Measurements from ENCODE around the gene AMDHD2.

The AMDHD2 gene

GRCh38 chr16:2520097-2520783, at the start of gene AMDHD2:
Gene AMDHD2, plus strand, starts transcription at chr16:2520371. Its CDS starts 88 bp downstream, at chr16:2520459.
- H3K9ac ChIP-seq (ENCODE audit: insufficient read length, low read depth), result peak within 1 kb of the TSS; percentile 91
- peaks cover 9% of the 10 kb centered on the region for H3K4me1 ChIP-seq (ENCODE audit: insufficient read depth, insufficient read length)
- no peaks in the 10 kb centered on the region for H3K9me3 ChIP-seq (ENCODE audit: insufficient read depth, low read length)
- H3K4me3 ChIP-seq (ENCODE audit: insufficient read length, low read depth), result peak within 1 kb of the TSS; percentile 83
- DNase-seq (ENCODE audit: low read depth, low spot score), result peak; percentile 76
- H3K27me3 ChIP-seq (ENCODE audit: insufficient read depth, insufficient read length), result no peaks in the 10 kb centered on the region
- TF ChIP-seq SUZ12 (IDR thresholded peaks at IDR 0.05; ENCODE audit: extremely low read depth, insufficient read depth, insufficient read length), result no peak
- no peak for TF ChIP-seq YY1 (IDR thresholded peaks at IDR 0.05; ENCODE audit: insufficient read depth, insufficient read length)
- TF ChIP-seq ZNF274 (IDR thresholded peaks at IDR 0.05; ENCODE audit: low read depth, low read length), result no peak
- H3K36me3 ChIP-seq (ENCODE audit: insufficient read depth, insufficient read length, low read length), result peaks cover 73% of the 10 kb centered on the region

DNA sequence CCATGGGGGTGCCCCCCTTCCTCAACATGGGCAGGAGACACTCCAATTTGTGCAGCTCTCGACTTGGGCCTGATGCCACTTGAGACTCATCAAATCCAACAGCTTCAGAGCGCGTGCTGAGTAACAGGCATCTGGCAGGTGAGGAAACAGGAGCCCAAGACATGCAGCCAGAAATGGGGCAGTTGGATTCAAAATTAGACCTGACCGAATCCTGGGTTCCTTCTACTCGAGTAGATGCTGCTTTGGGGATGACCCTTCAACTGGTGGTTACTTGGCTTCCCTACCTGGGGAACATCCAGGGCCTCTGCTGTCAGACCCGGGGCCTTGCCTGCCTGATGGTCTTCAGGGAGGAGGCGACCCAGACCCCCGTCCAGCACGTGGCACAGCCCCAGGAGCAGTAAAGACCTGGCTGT, 49.6 kb upstream of the AMDHD2 start:
- no peak for DNase-seq (ENCODE audit: low read depth, low spot score)
- TF ChIP-seq YY1 (IDR thresholded peaks at IDR 0.05; ENCODE audit: insufficient read depth, insufficient read length) (no peak), SUZ12 (IDR thresholded peaks at IDR 0.05; ENCODE audit: extremely low read depth, insufficient read depth, insufficient read length) (no peak), ZNF274 (IDR thresholded peaks at IDR 0.05; ENCODE audit: low read depth, low read length) (no peak)
- peaks cover 18% of the 10 kb centered on the region for H3K27me3 ChIP-seq (ENCODE audit: insufficient read depth, insufficient read length)
- peaks cover 6% of the 10 kb centered on the region for H3K36me3 ChIP-seq (ENCODE audit: insufficient read depth, insufficient read length, low read length)
- H3K9me3 ChIP-seq (ENCODE audit: insufficient read depth, low read length), result no peaks in the 10 kb centered on the region
- H3K9ac ChIP-seq (ENCODE audit: insufficient read length, low read depth), result peak overlapping the region; percentile 81
- H3K4me1 ChIP-seq (ENCODE audit: insufficient read depth, insufficient read length), result peaks cover 43% of the 10 kb centered on the region
- H3K4me3 ChIP-seq (ENCODE audit: insufficient read length, low read depth), result peak overlapping the region; percentile 8

DNA sequence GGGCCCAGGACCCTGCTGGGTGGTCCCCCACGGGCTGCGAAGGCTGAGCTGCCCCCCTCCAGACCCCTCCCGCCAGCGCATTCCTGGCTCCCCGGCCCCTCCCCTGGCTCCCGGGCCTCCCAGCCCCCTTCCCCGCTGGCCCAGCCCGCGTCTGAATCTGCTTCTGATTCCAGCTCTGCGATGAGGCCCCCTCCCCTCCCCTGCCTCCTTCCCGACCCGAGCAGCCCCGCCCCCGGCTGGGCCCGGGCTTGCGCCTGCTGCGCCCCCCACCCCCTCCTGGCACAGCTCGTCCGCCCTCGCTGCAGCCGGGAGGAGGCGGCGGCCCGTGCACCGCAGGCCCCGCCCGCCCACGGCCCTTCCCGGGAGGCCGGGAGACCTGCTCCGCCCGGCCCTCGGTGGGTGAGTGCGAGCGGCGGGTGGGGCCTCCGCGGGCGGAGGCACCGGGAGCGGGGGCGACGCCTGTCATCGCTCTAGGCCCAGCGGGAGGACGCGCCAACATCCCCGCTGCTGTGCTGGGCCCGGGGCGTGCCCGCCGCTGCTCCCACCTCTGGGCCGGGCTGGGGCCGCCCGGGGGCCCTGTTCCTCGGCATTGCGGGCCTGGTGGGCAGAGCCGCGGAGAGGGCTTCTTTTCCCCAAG, 49.0 kb upstream of the AMDHD2 start, which contains the start of gene NTN3:
Gene NTN3 (plus strand): TSS at position 282 of the 637 bp plus-strand sequence. CDS start 405 bp downstream, outside the sequence.
- TF ChIP-seq SUZ12 (IDR thresholded peaks at IDR 0.05; ENCODE audit: extremely low read depth, insufficient read depth, insufficient read length), result no peak
- TF ChIP-seq ZNF274 (IDR thresholded peaks at IDR 0.05; ENCODE audit: low read depth, low read length), result no peak
- no peak for TF ChIP-seq YY1 (IDR thresholded peaks at IDR 0.05; ENCODE audit: insufficient read depth, insufficient read length)
- H3K36me3 ChIP-seq (ENCODE audit: insufficient read depth, insufficient read length, low read length), result peaks cover under 1% of the 10 kb centered on the region
- DNase-seq (ENCODE audit: low read depth, low spot score), result peak; percentile 36
- peaks cover 24% of the 10 kb centered on the region for H3K27me3 ChIP-seq (ENCODE audit: insufficient read depth, insufficient read length)
- H3K9ac ChIP-seq (ENCODE audit: insufficient read length, low read depth), result peak within 1 kb of the TSS; percentile 81
- no peaks in the 10 kb centered on the region for H3K9me3 ChIP-seq (ENCODE audit: insufficient read depth, low read length)
- H3K4me1 ChIP-seq (ENCODE audit: insufficient read depth, insufficient read length), result peaks cover 48% of the 10 kb centered on the region
- peak within 1 kb of the TSS; percentile 37 for H3K4me3 ChIP-seq (ENCODE audit: insufficient read length, low read depth)

DNA sequence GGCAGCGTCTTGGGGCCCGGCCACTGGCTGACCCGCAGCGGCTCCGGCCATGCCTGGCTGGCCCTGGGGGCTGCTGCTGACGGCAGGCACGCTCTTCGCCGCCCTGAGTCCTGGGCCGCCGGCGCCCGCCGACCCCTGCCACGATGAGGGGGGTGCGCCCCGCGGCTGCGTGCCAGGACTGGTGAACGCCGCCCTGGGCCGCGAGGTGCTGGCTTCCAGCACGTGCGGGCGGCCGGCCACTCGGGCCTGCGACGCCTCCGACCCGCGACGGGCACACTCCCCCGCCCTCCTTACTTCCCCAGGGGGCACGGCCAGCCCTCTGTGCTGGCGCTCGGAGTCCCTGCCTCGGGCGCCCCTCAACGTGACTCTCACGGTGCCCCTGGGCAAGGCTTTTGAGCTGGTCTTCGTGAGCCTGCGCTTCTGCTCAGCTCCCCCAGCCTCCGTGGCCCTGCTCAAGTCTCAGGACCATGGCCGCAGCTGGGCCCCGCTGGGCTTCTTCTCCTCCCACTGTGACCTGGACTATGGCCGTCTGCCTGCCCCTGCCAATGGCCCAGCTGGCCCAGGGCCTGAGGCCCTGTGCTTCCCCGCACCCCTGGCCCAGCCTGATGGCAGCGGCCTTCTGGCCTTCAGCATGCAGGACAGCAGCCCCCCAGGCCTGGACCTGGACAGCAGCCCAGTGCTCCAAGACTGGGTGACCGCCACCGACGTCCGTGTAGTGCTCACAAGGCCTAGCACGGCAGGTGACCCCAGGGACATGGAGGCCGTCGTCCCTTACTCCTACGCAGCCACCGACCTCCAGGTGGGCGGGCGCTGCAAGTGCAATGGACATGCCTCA, 48.3 kb upstream of the AMDHD2 start:
- peaks cover 49% of the 10 kb centered on the region for H3K4me1 ChIP-seq (ENCODE audit: insufficient read depth, insufficient read length)

GRCh38 chr16:2472488-2472864, 47.7 kb upstream of the AMDHD2 start:
- TF ChIP-seq SUZ12 (IDR thresholded peaks at IDR 0.05; ENCODE audit: extremely low read depth, insufficient read depth, insufficient read length) (no peak), ZNF274 (IDR thresholded peaks at IDR 0.05; ENCODE audit: low read depth, low read length) (no peak), YY1 (IDR thresholded peaks at IDR 0.05; ENCODE audit: insufficient read depth, insufficient read length) (no peak)
- H3K36me3 ChIP-seq (ENCODE audit: insufficient read depth, insufficient read length, low read length), result no peaks in the 10 kb centered on the region
- no peak overlapping the region for H3K4me3 ChIP-seq (ENCODE audit: insufficient read length, low read depth)
- H3K9me3 ChIP-seq (ENCODE audit: insufficient read depth, low read length), result no peaks in the 10 kb centered on the region
- H3K27me3 ChIP-seq (ENCODE audit: insufficient read depth, insufficient read length), result peaks cover 33% of the 10 kb centered on the region
- H3K4me1 ChIP-seq (ENCODE audit: insufficient read depth, insufficient read length), result peaks cover 46% of the 10 kb centered on the region
- no peak for DNase-seq (ENCODE audit: low read depth, low spot score)
- H3K9ac ChIP-seq (ENCODE audit: insufficient read length, low read depth), result peak overlapping the region; percentile 76

More for the DNA sequence above, 48.3 kb upstream of the AMDHD2 start:
- H3K36me3 ChIP-seq (ENCODE audit: insufficient read depth, insufficient read length, low read length), result no peaks in the 10 kb centered on the region
- H3K9ac ChIP-seq (ENCODE audit: insufficient read length, low read depth), result peak overlapping the region; percentile 76
- DNase-seq (ENCODE audit: low read depth, low spot score), result no peak
- no peaks in the 10 kb centered on the region for H3K9me3 ChIP-seq (ENCODE audit: insufficient read depth, low read length)
- TF ChIP-seq ZNF274 (IDR thresholded peaks at IDR 0.05; ENCODE audit: low read depth, low read length), result no peak
- no peak for TF ChIP-seq SUZ12 (IDR thresholded peaks at IDR 0.05; ENCODE audit: extremely low read depth, insufficient read depth, insufficient read length)
- no peak for TF ChIP-seq YY1 (IDR thresholded peaks at IDR 0.05; ENCODE audit: insufficient read depth, insufficient read length)
- peaks cover 31% of the 10 kb centered on the region for H3K27me3 ChIP-seq (ENCODE audit: insufficient read depth, insufficient read length)
- H3K4me3 ChIP-seq (ENCODE audit: insufficient read length, low read depth), result peak overlapping the region; percentile 37

GRCh38 chr16:2472885-2473445, 47.2 kb upstream of the AMDHD2 start:
- H3K4me1 ChIP-seq (ENCODE audit: insufficient read depth, insufficient read length), result peaks cover 46% of the 10 kb centered on the region
- H3K9me3 ChIP-seq (ENCODE audit: insufficient read depth, low read length), result no peaks in the 10 kb centered on the region
- peak overlapping the region; percentile 69 for H3K9ac ChIP-seq (ENCODE audit: insufficient read length, low read depth)
- H3K27me3 ChIP-seq (ENCODE audit: insufficient read depth, insufficient read length), result peaks cover 33% of the 10 kb centered on the region
- H3K36me3 ChIP-seq (ENCODE audit: insufficient read depth, insufficient read length, low read length), result no peaks in the 10 kb centered on the region
- TF ChIP-seq ZNF274 (IDR thresholded peaks at IDR 0.05; ENCODE audit: low read depth, low read length), result no peak
- TF ChIP-seq SUZ12 (IDR thresholded peaks at IDR 0.05; ENCODE audit: extremely low read depth, insufficient read depth, insufficient read length), result no peak
- no peak for TF ChIP-seq YY1 (IDR thresholded peaks at IDR 0.05; ENCODE audit: insufficient read depth, insufficient read length)
- DNase-seq (ENCODE audit: low read depth, low spot score), result no peak
- peak overlapping the region; percentile 70 for H3K4me3 ChIP-seq (ENCODE audit: insufficient read length, low read depth)
